ENCODE measurements around the gene C22orf31.

Gene C22orf31

DNA sequence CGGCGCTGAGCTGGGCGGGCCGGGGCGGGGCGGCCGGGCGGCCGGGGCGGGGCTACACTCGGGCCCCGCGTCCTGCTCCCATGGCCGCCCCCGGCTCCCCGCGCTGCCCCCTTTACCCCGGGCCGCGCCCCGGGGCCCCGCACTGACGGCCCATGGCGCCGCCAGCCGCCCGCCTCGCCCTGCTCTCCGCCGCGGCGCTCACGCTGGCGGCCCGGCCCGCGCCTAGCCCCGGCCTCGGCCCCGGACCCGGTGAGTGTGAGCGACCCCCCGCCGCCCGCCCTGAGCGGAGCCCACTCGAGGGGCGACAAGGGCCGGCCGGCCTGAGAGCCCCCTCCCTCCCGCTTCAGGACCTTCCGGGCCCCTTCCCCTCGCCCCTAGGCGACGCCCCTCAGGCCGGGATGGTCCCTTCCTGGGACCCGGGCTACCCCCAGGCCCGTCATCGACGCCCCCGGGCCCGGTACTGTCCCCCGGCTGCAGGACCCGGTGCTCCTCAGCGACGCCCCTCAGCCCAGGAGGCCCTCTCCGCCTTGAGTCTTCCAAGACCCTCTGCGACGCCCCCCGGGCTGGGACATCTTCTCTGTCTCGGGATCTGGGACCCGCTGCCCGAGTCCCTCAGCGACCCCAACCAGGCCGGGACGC is 11.5 kb upstream of the C22orf31 start, which contains the start of gene KREMEN1:
TSS of gene KREMEN1 (plus strand) at position 57 of the 639 bp plus-strand sequence. CDS start at position 153, 96 bp downstream.
- no peak within 1 kb of the TSS for H3K27ac Mint-ChIP-seq
- peak; percentile 32 for DNase-seq
- H3K36me3 Mint-ChIP-seq (ENCODE audit: low read depth), result no peaks in the 10 kb centered on the region
- peaks cover 22% of the 10 kb centered on the region for H3K27me3 Mint-ChIP-seq (ENCODE audit: low read depth, poor library complexity)
- TF ChIP-seq, protein P1, sequence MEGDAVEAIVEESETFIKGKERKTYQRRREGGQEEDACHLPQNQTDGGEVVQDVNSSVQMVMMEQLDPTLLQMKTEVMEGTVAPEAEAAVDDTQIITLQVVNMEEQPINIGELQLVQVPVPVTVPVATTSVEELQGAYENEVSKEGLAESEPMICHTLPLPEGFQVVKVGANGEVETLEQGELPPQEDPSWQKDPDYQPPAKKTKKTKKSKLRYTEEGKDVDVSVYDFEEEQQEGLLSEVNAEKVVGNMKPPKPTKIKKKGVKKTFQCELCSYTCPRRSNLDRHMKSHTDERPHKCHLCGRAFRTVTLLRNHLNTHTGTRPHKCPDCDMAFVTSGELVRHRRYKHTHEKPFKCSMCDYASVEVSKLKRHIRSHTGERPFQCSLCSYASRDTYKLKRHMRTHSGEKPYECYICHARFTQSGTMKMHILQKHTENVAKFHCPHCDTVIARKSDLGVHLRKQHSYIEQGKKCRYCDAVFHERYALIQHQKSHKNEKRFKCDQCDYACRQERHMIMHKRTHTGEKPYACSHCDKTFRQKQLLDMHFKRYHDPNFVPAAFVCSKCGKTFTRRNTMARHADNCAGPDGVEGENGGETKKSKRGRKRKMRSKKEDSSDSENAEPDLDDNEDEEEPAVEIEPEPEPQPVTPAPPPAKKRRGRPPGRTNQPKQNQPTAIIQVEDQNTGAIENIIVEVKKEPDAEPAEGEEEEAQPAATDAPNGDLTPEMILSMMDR (IDR thresholded peaks at IDR 0.05), result no peak
- H3K4me1 Mint-ChIP-seq, result peaks cover 62% of the 10 kb centered on the region
- peak within 1 kb of the TSS; percentile 77 for H3K4me3 Mint-ChIP-seq
- H3K9me3 Mint-ChIP-seq, result no peaks in the 10 kb centered on the region

DNA sequence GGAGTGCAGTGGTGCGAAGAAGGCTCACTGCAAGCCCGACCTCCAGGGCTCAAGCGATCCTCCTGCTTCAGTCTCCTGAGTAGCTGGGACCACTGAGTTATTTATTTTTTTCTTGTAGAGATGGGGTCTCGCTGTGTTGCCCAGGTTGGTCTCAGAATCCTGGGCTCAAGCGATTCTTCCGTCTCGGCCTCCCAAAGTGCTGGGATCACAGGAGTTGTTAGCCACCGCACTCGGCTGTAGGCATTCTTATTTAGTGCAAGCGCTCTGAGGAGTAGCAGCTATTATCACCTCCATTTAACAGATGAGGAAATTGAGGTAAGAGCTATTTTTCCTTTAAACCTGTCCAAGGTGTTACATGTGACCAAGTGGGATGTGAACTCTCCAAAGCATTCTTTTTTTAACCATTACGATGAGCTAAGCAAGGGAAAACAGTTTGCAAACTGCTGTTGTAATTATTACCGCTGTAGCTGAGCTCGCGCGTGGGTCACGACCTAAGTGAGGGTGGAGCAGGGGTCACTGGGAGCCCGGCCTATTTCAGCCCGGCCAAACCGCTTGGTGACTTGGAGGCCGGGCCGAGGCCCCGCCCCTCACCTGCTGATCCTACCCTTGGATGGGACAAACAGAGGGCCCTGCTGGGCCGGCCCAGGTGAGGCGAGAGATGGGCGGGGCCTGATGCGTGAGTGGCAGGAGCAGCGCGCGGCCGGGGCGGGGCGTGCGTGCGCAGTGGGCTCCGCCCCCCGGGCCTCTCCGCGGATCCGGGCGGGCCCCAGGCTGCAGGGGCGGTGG is 10.8 kb upstream of the C22orf31 start:
- peaks cover 56% of the 10 kb centered on the region for H3K4me1 Mint-ChIP-seq
- TF ChIP-seq, protein P1 (IDR thresholded peaks at IDR 0.05), result no peak
- H3K4me3 Mint-ChIP-seq, result peak overlapping the region; percentile 75
- no peaks in the 10 kb centered on the region for H3K9me3 Mint-ChIP-seq
- no peaks in the 10 kb centered on the region for H3K36me3 Mint-ChIP-seq (ENCODE audit: low read depth)
- H3K27ac Mint-ChIP-seq, result no peak overlapping the region
- DNase-seq, result peak; percentile 89
- H3K27me3 Mint-ChIP-seq (ENCODE audit: low read depth, poor library complexity), result peaks cover 22% of the 10 kb centered on the region

DNA sequence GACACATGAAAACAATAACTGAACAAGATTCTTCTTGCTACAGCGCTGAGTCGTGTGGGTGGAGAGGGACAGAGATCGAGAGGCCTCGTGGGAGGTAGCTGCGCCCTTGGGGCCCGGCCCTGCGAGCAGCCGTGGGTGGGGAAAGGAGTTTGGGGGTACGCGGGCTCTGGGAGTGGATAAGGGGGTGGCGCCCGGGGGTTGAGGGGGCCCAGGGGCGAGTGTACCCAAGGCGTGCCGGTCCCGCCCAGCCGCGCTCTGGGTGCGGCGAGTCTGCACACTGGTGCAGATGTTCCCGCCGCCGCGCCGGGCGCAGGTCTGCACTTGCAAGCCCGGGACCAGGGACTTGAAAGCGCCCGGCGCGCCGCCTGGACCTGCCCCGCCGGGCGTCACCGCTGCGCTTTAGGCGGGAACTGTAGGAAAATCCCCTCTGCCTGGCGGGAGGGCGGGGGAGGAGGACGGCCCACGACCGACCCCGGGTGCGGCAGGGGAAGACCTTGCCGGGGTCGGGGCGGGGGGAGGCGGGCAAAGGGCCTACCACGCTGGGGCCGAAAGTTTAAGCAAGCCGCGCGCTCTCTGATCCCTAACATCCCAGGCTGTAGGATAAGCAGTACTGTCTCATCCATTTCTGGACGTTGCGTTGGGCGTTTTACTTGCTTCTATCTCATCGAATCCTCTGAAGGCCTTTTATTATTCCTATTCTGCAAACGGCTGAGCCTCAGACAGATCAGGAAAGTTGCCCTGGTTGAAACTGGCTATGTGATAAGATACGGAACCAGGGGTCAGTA is 9.8 kb upstream of the C22orf31 start:
- DNase-seq, result peak; percentile 75
- peaks cover 56% of the 10 kb centered on the region for H3K4me1 Mint-ChIP-seq
- TF ChIP-seq, protein P1 (IDR thresholded peaks at IDR 0.05), result no peak
- peaks cover 22% of the 10 kb centered on the region for H3K27me3 Mint-ChIP-seq (ENCODE audit: low read depth, poor library complexity)
- H3K27ac Mint-ChIP-seq, result no peak overlapping the region
- no peaks in the 10 kb centered on the region for H3K9me3 Mint-ChIP-seq
- H3K36me3 Mint-ChIP-seq (ENCODE audit: low read depth), result no peaks in the 10 kb centered on the region
- H3K4me3 Mint-ChIP-seq, result peak overlapping the region; percentile 75

DNA sequence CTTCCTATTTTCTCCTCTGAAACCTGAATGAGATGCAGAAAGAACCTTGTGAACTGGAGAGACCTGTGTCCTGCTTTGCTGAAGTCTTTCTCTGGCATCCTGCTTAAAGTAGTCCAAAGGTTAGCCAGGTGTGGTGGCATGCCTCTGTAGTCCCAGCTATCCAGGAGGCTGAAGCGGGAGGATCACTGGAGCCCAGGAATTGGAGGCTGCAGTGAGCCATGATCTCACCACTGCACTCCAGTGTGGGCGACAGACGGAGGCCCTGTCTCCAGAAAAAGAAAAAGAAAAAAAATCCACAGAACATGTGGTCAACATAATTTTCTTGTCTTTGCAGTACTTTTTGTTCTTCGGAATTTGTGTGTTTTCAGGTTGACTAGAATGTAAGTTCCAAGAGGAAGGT is 8.9 kb upstream of the C22orf31 start:
- no peak overlapping the region for H3K27ac Mint-ChIP-seq

DNA sequence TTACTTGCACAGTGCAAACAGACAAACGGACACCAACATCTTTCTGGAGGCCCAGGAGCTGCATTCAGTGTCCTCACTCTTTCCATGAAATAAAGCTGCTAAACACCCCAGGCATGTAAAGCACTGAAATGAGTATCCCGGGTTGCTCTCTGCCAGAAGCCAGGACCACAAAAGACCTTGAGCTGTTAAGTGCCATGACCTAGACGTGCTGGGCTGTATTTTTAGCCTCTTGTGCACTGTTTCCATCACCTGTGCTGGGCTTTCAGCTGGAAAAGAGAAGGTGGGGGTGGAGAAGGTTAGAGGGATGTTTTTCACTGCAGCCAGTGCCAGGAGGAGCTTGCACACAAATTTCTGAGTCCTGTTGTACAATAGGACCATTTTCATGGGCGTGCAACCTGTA is 7.8 kb upstream of the C22orf31 start:
- H3K9me3 Mint-ChIP-seq, result no peaks in the 10 kb centered on the region
- peaks cover 22% of the 10 kb centered on the region for H3K27me3 Mint-ChIP-seq (ENCODE audit: low read depth, poor library complexity)
- H3K27ac Mint-ChIP-seq, result no peak overlapping the region
- no peak for DNase-seq
- H3K4me1 Mint-ChIP-seq, result peaks cover 38% of the 10 kb centered on the region
- TF ChIP-seq, protein P1 (IDR thresholded peaks at IDR 0.05), result no peak
- no peaks in the 10 kb centered on the region for H3K36me3 Mint-ChIP-seq (ENCODE audit: low read depth)
- no peak overlapping the region for H3K4me3 Mint-ChIP-seq

More for the DNA sequence above, 8.9 kb upstream of the C22orf31 start:
- Mint-ChIP-seq H3K4me3 (peak overlapping the region; percentile 65), H3K27me3 (ENCODE audit: low read depth, poor library complexity) (peaks cover 22% of the 10 kb centered on the region), H3K4me1 (peaks cover 48% of the 10 kb centered on the region), H3K36me3 (ENCODE audit: low read depth) (no peaks in the 10 kb centered on the region), H3K9me3 (no peaks in the 10 kb centered on the region)
- DNase-seq, result no peak
- TF ChIP-seq, protein P1 (IDR thresholded peaks at IDR 0.05), result no peak

Measured in nephron progenitor cell (in vitro differentiated cells).